ENCODE measurements around the gene FOXP2. TPM values are rescaled to one million over a fixed set of nuclear protein-coding genes. Genes with fewer than 3 reads are reported as not detected.

Gene FOXP2
- total RNA-seq, 2 experiments from 2014 or later, result not detected

GRCh38 chr7:114648680-114649079 is 234.1 kb downstream of the FOXP2 start:
- H3K4me3 Mint-ChIP-seq, result no peak overlapping the region
- CTCF ChIA-PET, result no interaction called here
- intact Hi-C loops (cut with DNase I, micrococcal nuclease), result no loop called here

DNA sequence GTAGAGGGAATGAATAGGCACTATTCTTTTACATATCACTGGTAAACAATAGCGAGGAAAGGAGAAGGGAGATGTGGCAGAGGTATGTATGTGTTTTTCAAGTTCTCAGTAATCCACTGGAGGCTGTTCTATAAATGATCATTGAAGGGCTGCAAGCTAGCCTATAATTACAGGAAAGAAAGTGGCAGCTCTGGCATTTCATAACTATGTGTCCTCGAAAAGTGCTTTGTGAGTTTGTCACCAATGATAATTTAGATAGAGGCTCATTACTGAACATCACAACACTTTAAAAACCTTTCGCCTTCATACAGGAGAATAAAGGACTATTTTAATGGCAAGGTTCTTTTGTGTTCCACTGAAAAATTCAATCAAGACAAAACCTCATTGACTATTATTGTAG is 235.1 kb downstream of the FOXP2 start:
- H3K36me3 Mint-ChIP-seq (ENCODE audit: low read depth), result no peaks in the 10 kb centered on the region
- no peak for TF ChIP-seq CTCF (IDR thresholded peaks at IDR 0.05)
- POLR2A ChIA-PET, result no interaction called here
- Histone ChIP-seq H3K27me3 (ENCODE audit: control insufficient read depth in 1 of 2, insufficient read depth in 2 of 2, low read length in 2 of 2) (no peaks in the 10 kb centered on the region), H3K4me3 (ENCODE audit: low read length) (no peak overlapping the region), H3K9me3 (ENCODE audit: control insufficient read depth in 1 of 2, insufficient read depth in 1 of 2, low read length in 2 of 2) (no peaks in the 10 kb centered on the region), H3K27ac (ENCODE audit: low read depth in 1 of 2, low read length in 2 of 2) (no peak overlapping the region), H3K36me3 (ENCODE audit: insufficient read depth, low read length) (no peaks in the 10 kb centered on the region), H3K4me1 (ENCODE audit: insufficient read depth, low read length) (no peaks in the 10 kb centered on the region)
- H3K4me1 Mint-ChIP-seq (ENCODE audit: low read depth), result no peaks in the 10 kb centered on the region
- intact Hi-C loops (cut with DNase I, micrococcal nuclease), result no loop called here
- ATAC-seq (ENCODE audit: poor library complexity) (no peak), DNase-seq (no peak)
- no peak overlapping the region for H3K27ac Mint-ChIP-seq
- no peaks in the 10 kb centered on the region for H3K9me3 Mint-ChIP-seq
- H3K4me3 Mint-ChIP-seq, result no peak overlapping the region
- CTCF ChIA-PET, result no interaction called here
- no peaks in the 10 kb centered on the region for H3K27me3 Mint-ChIP-seq

More at GRCh38 chr7:114648680-114649079, 234.1 kb downstream of the FOXP2 start:
- Mint-ChIP-seq H3K36me3 (ENCODE audit: low read depth) (no peaks in the 10 kb centered on the region), H3K27me3 (no peaks in the 10 kb centered on the region), H3K9me3 (no peaks in the 10 kb centered on the region), H3K27ac (no peak overlapping the region), H3K4me1 (ENCODE audit: low read depth) (no peaks in the 10 kb centered on the region)
- Histone ChIP-seq H3K4me1 (ENCODE audit: insufficient read depth, low read length) (no peaks in the 10 kb centered on the region), H3K4me3 (ENCODE audit: low read length) (no peak overlapping the region), H3K36me3 (ENCODE audit: insufficient read depth, low read length) (no peaks in the 10 kb centered on the region), H3K9me3 (ENCODE audit: control insufficient read depth in 1 of 2, insufficient read depth in 1 of 2, low read length in 2 of 2) (no peaks in the 10 kb centered on the region), H3K27me3 (ENCODE audit: control insufficient read depth in 1 of 2, insufficient read depth in 2 of 2, low read length in 2 of 2) (no peaks in the 10 kb centered on the region), H3K27ac (ENCODE audit: low read depth in 1 of 2, low read length in 2 of 2) (no peak overlapping the region)
- no peak for ATAC-seq (ENCODE audit: poor library complexity)
- no peak for DNase-seq
- no peak for TF ChIP-seq CTCF (IDR thresholded peaks at IDR 0.05)
- POLR2A ChIA-PET, result no interaction called here

- ATAC-seq (ENCODE audit: poor library complexity) (no peak), DNase-seq (no peak)
- Histone ChIP-seq H3K4me1 (ENCODE audit: insufficient read depth, low read length) (no peaks in the 10 kb centered on the region), H3K27ac (ENCODE audit: low read depth in 1 of 2, low read length in 2 of 2) (no peak overlapping the region), H3K27me3 (ENCODE audit: control insufficient read depth in 1 of 2, insufficient read depth in 2 of 2, low read length in 2 of 2) (no peaks in the 10 kb centered on the region), H3K36me3 (ENCODE audit: insufficient read depth, low read length) (no peaks in the 10 kb centered on the region), H3K9me3 (ENCODE audit: control insufficient read depth in 1 of 2, insufficient read depth in 1 of 2, low read length in 2 of 2) (no peaks in the 10 kb centered on the region), H3K4me3 (ENCODE audit: low read length) (no peak overlapping the region)
- H3K4me3 Mint-ChIP-seq, result no peak overlapping the region
- no peaks in the 10 kb centered on the region for H3K27me3 Mint-ChIP-seq
- ChIA-PET CTCF (no interaction called here), POLR2A (no interaction called here)
- no peaks in the 10 kb centered on the region for H3K36me3 Mint-ChIP-seq (ENCODE audit: low read depth)
- intact Hi-C loops (cut with DNase I, micrococcal nuclease), result no loop called here
- no peak overlapping the region for H3K27ac Mint-ChIP-seq
- no peaks in the 10 kb centered on the region for H3K4me1 Mint-ChIP-seq (ENCODE audit: low read depth)
- no peaks in the 10 kb centered on the region for H3K9me3 Mint-ChIP-seq
- TF ChIP-seq CTCF (IDR thresholded peaks at IDR 0.05), result no peak
These were observed 235.9 kb downstream of the FOXP2 start for GRCh38 chr7:114650491-114650890.

All from CD4-positive, alpha-beta T cell (primary cell).